IPS DF 4.7 (cell line): ENCODE data around the gene ABCA3.

ENCODE experiments used
- DNase-seq: peaks from one replicate; pipeline ENCODE4 v3.0.0-alpha.2; 2013; ENCODE audit warnings: low spot score; ENCODE audit errors: extremely low read depth

Gene ABCA3

DNA sequence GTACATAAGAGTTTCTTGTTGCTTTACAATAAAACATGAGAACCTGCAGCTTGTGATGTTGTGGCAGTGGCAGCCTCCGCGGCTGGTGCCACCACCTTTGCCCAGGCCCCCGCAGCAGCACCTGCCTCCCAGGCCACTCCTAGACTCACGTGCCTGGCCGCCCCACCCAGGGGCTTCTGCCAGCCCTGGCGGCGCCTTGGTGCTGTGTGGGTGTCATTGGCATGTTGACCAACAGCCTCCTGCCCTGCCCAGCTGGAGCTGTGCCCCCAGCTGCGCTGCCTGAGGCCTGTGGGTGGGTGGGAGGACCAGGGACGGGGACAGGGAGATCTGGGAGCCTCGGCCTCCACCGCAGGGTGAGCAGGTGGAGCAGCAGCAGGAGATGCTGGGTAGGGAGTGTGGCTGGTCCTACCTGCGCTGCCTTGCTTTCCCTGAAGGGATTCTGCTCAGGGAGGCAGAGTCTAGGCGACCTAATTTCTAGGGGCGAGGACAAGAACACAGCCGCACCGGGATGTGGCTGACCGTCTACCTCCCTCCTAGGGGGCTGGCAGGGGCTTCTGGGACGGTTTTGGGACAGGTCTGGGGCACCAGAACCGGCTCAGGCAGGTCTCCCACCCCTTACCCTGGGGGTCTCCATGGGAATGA is 104.7 kb downstream of the ABCA3 start:
- DNase-seq: no peak

DNA sequence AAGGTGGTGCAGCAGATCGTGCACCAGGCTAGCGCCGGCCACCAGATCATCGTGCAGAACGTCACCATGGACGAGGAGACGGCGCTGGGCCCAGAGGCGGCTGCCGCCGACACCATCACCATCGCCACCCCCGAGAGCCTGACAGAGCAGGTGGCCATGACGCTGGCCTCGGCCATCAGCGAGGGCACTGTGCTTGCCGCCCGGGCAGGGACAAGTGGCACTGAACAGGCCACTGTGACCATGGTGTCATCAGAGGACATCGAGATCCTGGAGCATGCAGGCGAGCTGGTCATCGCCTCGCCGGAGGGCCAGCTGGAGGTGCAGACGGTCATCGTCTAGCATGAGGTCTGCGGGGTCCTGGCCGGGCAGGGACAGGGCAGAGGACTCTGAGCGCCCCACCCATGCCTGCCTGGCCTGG is 105.3 kb downstream of the ABCA3 start:
- no peak for DNase-seq

DNA sequence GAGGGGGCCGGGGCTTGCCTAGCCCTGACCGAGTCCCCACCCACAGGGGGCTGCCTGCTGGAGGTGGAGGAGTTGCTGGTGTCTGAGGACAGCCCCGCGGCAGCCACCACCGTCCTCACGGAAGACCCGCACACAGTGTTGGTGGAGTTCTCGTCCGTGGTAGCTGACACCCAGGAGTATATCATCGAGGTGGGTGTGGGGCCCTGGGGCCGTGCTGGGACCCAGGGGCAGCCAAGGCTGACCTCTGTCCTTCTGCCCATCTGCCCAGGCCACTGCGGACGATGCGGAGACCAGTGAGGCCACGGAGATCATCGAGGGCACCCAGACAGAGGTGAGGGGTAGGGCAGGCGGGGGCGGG is 105.7 kb downstream of the ABCA3 start:
- no peak for DNase-seq

DNA sequence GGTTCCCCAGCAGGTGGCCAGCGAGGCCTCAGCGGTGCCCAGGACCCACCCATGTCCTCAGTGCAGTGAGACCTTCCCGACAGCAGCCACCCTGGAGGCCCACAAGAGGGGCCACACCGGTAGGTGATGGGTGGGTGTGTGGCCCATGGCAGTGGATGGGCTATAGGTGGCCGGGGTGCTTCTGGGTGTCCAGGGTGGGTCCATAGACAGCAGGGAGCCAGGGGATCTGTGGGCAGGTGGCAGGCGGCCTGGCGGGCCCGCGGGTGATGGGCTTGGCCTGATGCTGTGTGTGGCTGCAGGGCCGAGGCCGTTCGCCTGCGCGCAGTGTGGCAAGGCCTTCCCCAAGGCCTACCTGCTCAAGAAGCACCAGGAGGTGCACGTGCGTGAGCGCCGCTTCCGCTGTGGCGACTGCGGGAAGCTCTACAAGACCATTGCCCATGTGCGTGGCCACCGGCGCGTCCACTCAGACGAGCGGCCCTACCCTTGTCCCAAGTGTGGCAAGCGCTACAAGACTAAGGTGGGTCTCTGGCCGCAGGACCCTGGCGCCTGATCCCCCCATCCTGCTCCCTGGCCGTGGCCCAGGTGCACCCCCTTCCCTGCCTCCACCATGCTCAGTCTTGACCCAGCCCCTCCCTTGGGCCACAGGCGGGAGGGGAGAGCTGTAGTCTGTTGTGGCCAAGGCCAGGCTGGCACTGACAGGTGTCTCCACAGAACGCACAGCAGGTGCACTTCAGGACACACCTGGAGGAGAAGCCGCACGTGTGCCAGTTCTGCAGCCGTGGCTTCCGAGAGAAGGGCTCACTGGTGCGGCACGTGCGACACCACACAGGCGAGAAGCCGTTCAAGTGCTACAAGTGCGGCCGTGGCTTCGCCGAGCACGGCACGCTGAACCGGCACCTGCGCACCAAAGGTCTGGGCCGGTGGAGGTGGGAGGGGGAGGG is 106.4 kb downstream of the ABCA3 start:
- no peak for DNase-seq

DNA sequence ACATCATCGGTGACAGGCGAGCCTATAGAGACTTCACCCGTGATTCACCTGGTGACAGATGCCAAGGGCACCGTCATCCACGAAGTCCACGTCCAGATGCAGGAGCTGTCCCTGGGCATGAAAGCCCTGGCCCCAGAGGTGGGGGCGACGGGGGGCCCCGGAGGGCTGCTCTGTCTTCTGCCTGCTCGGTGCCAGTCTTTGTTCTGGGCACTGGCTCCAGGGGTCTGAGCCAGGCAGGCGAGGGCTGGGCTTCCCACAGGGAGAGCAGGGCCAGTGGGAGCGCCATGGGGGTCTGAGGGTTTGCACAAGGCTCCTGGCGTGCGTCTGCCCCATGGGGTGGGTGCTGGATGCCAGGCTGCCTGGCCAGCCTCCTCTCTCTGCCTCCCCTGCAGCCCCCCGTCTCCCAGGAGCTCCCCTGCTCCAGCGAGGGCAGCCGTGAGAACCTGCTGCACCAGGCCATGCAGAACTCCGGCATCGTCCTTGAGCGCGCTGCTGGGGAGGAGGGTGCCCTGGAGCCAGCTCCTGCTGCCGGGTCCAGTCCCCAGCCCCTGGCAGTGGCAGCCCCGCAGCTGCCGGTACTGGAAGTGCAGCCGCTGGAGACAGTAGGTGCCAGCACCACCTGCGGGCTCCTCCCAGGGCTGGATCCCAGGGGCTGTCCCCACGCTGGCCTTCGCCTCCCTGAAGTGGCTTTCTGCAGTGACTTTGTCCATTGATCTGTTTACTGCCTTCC is 107.3 kb downstream of the ABCA3 start:
- no peak for DNase-seq

DNA sequence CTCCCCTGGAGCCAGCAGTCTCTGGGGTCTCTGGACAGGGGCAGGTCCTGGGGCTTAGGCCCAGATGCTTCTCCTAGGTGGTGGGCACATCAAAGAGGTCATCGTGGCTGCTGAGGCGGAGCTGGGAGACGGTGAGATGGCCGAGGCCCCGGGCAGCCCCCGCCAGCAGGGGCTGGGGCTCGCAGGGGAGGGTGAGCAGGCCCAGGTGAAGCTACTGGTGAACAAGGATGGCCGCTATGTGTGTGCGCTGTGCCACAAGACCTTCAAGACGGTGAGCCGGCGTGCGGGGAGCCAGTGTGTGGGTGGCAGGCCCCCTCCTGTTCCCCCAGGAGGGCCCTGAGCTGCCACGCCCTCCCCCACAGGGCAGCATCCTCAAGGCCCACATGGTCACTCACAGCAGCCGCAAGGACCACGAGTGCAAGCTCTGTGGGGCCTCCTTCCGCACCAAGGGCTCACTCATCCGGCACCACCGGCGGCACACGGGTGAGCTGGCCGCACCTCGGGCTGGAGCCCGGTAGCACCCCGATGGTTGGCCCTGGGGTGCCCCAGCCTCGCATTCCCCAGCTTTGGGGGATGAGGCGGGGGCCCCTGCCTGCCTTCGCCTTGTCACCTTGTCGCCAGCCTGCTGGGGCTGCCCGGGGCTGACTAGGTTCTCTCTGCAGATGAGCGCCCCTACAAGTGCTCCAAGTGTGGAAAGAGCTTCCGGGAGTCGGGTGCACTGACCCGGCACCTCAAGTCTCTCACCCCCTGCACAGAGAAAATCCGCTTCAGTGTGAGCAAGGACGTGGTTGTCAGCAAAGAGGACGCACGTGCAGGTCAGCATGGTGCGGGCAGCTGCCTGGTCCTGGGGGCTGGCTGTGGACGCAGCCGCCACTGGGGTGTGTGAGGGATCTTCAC is 108.2 kb downstream of the ABCA3 start:
- no peak for DNase-seq

DNA sequence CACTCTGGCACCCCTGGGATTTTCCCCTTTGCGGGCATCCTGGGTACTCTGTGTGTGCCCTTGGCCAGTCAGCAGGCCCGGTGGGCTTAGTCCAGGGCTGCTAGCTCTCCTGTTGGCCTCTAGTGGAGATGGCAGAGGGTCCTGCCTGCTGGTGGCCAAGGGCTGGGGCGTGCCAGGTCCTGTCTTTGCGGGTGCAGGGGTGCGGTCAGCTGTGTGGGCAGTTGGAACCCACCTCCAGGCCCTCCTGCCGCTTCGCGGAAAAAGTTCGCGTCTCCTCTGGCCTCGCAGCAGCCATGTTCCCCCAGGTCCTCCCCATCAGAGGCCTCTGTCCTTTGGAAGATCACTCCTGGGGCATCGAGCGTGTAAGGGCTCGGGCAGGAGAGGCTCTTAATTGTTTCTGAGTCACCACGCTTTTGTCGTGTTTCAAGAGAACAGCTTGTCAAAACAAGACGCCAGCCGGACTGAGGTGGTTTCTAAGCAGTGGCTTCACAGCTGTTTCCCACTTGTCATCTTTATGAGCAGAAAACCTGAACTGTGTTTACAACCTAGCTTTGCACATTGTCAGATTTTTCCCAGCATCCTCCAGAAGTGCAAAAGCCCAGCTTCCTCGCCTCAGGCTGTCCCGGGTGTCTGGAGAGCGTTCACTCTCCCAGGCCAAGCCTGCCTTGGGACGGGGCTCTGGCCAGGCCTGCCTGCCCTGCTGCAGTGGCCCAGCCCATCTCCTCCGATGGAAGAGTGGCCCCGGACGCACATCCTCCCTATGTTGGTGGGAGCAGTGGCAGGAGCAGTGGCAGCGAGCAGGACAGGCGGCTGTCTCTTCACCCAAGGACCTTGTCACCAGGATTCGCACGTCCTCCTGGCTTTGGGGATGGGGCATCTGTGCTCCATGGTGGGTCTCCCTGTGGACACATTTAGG is 109.3 kb downstream of the ABCA3 start:
- DNase-seq: no peak

DNA sequence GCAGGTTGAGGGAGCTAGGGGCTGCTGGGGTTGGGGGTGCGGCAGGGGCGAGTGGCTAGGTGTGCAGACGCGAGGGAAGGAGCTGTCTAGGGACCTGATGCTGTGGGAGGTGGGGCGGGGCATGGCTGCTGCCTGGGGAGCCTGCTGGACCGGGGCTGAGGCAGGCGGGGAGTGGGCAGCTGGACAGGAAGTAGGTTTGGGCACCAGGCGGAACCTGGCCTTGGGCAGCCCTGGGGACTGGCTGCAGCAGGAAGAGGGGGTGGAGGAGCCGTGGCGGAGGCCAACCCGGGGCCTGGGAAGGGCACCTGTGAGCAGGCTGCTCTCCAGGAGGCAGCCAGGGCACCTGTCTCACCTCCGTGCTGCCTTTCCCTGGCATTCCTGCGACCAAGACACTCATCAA is 110.2 kb downstream of the ABCA3 start:
- no peak for DNase-seq

DNA sequence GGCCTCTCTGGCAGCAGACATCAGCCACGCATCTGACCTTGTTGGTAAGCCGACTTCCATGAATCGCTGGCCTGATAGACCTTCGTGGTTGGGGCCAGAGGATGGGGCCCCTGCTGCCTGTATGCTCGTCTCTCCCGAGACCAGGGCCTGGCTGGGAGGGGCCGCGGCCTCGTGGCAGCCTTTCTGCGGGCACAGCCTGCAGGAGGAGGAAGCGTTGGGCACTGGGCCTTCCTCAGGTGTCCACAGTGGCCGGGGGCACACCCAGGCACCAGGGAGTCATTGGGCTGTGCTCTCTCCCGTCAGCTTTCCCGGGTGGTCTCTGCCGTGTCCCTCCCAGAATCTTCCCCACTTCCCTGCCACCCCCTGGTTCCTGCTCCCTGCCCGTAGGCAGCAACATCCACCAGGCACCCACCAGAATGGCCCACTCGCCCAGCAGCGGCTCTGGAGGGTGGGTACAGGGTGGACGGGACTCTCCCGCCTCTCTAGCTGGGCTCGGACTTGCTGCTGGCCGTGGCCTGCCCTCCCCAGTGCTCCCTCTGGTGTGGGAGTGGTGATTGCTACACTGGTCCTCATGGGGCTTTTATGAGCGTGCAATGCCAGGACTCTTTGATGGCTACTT is 110.8 kb downstream of the ABCA3 start:
- DNase-seq: no peak

DNA sequence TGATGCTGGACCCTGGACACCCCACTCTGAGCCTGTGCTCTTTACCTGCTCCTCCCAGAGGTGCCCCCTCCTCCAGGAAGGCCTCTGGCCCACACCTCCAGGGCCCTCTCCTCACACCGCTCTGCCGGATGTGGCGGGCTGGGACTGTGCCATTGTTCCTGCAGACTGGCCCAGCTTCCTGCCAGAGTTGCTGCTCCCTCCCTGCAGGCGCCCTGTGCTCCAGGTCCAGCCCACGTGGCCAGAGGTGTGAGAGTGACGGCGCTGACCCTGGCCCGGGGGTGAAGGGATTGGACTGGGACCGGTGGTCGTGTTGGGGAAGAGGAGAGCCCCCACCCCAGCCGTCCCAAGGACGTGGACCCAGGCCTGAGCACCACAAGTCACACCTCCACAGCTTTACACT is 111.4 kb downstream of the ABCA3 start:
- DNase-seq: no peak

DNA sequence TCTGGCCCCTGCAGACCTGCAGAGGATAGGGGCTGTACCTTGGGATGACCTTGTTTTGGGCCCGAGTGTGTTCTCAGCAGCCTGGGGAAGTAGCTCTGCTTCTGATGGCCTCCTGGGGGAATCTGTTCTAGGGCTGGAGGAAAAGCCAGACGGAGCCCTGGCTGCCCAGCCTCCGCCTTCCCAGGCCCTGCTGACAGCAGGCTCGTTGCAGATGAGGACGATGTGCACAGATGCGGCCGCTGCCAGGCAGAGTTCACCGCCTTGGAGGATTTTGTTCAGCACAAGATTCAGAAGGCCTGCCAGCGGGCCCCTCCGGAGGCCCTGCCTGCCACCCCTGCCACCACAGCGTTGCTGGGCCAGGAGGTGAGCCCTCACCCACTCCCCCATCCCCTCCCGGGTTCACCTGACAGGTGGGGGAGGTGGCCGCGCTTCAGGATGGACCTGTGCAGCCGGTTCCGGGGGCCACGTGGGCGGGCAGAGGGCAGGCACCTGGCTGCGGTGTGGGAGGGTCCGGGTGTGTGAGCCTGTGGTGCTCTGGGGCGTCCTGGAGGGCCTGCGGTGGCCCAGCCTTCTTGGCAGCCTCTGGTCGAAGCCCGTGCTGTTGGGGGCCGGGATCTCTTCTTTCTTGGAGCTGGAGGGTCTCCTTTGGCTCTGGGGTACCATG is 112.2 kb downstream of the ABCA3 start:
- no peak for DNase-seq

DNA sequence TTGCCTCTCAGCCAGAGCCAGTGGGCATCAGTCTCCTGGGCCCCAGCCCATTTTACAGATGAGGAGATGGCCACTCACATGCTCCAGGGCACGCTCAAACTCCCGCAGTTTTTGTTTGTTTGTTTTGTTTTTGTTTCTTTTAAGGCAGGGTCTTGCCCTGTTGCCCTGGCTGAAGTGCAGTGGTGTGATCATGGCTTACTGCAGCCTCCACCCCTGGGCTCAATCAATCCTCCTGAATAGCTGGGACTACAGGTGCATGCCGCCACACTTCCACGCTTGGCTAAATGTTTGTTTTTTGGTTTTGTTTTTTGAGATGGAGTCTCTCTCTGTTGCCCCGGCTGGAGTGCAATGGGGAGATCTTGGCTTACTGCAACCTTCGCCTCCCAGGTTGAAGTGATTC is 113.6 kb downstream of the ABCA3 start:
- DNase-seq: no peak

DNA sequence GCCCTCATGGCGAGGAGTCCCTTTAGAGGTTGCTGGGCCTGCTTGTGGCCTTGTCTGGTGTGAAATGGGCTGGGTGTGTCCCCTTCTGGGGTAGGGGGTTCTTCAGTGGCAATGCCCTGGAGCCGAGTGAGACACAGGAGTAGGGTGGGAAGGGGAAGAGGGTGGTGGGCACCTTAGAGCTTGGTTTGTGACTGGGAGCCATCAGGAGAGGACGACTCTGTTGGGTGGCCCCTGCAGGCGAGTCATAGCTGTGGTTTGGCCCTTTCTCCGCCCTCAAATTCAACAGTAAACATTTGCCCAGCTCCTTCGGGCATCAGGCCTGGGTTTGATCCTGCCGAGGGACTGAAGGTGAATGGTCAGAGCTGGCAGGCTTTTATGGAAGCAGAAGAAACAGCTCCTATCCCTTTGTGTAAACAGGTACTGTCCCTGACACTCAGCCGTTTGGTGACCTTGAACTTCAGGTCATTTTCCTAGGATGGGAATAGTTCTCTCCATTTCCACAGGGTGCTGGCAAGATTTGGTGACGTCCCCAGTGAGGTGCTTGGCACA is 114.2 kb downstream of the ABCA3 start:
- DNase-seq: no peak
